Measurements from ENCODE around the gene FAM171A1.
"Not testable (repeated sequence)": the region's sequence is repeated elsewhere in the genome, so short reads cannot be mapped to it uniquely, and the experiment has no call there.

FAM171A1 gene

GRCh38 chr10:15344876-15345285 lies 26.2 kb downstream of the FAM171A1 start:
- DNase-seq (ENCODE audit: low read depth, low spot score), result peak; percentile 71

- DNase-seq (ENCODE audit: low read depth, low spot score), result no peak
These were observed 26.7 kb downstream of the FAM171A1 start for GRCh38 chr10:15344256-15344875.

GRCh38 chr10:15342970-15343369 lies 28.1 kb downstream of the FAM171A1 start:
- no peak for DNase-seq (ENCODE audit: low read depth, low spot score)

GRCh38 chr10:15341502-15342128 lies 29.5 kb downstream of the FAM171A1 start:
- no peak for DNase-seq (ENCODE audit: low read depth, low spot score)

GRCh38 chr10:15339892-15340291 lies 31.2 kb downstream of the FAM171A1 start:
- DNase-seq (ENCODE audit: low read depth, low spot score), result no peak

GRCh38 chr10:15337441-15337923 lies 33.6 kb downstream of the FAM171A1 start:
- DNase-seq (ENCODE audit: low read depth, low spot score), result not testable (repeated sequence)

- no peak for DNase-seq (ENCODE audit: low read depth, low spot score)
These were observed 34.9 kb downstream of the FAM171A1 start for GRCh38 chr10:15336211-15336610.

- peak; percentile 35 for DNase-seq (ENCODE audit: low read depth, low spot score)
These were observed 35.6 kb downstream of the FAM171A1 start for GRCh38 chr10:15335508-15335907.

GRCh38 chr10:15334650-15335323 lies 36.3 kb downstream of the FAM171A1 start:
- DNase-seq (ENCODE audit: low read depth, low spot score), result no peak

- no peak for DNase-seq (ENCODE audit: low read depth, low spot score)
These were observed 37.0 kb downstream of the FAM171A1 start for GRCh38 chr10:15333909-15334649.

GRCh38 chr10:15333181-15333580 lies 37.9 kb downstream of the FAM171A1 start:
- DNase-seq (ENCODE audit: low read depth, low spot score), result not testable (repeated sequence)

GRCh38 chr10:15331461-15331860 lies 39.6 kb downstream of the FAM171A1 start:
- no peak for DNase-seq (ENCODE audit: low read depth, low spot score)

GRCh38 chr10:15329437-15329836 lies 41.7 kb downstream of the FAM171A1 start:
- no peak for DNase-seq (ENCODE audit: low read depth, low spot score)

- no peak for DNase-seq (ENCODE audit: low read depth, low spot score)
These were observed 45.2 kb downstream of the FAM171A1 start for GRCh38 chr10:15325944-15326284.

- DNase-seq (ENCODE audit: low read depth, low spot score), result peak; percentile 51
These were observed 45.7 kb downstream of the FAM171A1 start for GRCh38 chr10:15325243-15325943.

- DNase-seq (ENCODE audit: low read depth, low spot score), result peak; percentile 54
These were observed 46.5 kb downstream of the FAM171A1 start for GRCh38 chr10:15324611-15325010.

GRCh38 chr10:15324113-15324512 lies 47.0 kb downstream of the FAM171A1 start:
- DNase-seq (ENCODE audit: low read depth, low spot score), result no peak

- no peak for DNase-seq (ENCODE audit: low read depth, low spot score)
These were observed 48.7 kb downstream of the FAM171A1 start for GRCh38 chr10:15322356-15322755.

- DNase-seq (ENCODE audit: low read depth, low spot score), result peak; percentile 62
These were observed 49.4 kb downstream of the FAM171A1 start for GRCh38 chr10:15321431-15322341.

GRCh38 chr10:15320522-15321203 lies 50.4 kb downstream of the FAM171A1 start:
- no peak for DNase-seq (ENCODE audit: low read depth, low spot score)
